SK-N-SH treated with all-trans-retinoic acid at 6 μM for 48 hours (cell line): ENCODE data around the gene S100A6.

ENCODE experiments used
- ATAC-seq: fragments of 200-7000 bp; cut with Tn5 transposase; 3 replicates; pipeline ENCODE4 v1.9.1; 2020; ENCODE audit warnings: mild to moderate bottlenecking, moderate library complexity
- ARNTL ChIP-seq: fragments of 450-650 bp; formaldehyde crosslinking; IDR thresholded peaks from 2 replicates; pipeline ENCODE4 v1.5.0; 2020; ENCODE audit warnings: low read depth, mild to moderate bottlenecking, moderate library complexity, borderline replicate concordance
- BACH2 ChIP-seq: fragments of 250-450 bp; sonication (Bioruptor Pico); IDR thresholded peaks from 2 replicates; pipeline ENCODE4 v1.9.0; 2021; ENCODE audit warnings: mild to moderate bottlenecking, borderline replicate concordance
- CREB5 ChIP-seq: fragments of 250-450 bp; sonication (Bioruptor Pico); IDR thresholded peaks from 2 replicates; pipeline ENCODE4 v1.5.1; 2020; ENCODE audit warnings: low read depth, mild to moderate bottlenecking, moderate library complexity
- CSDC2 ChIP-seq: fragments of 250-450 bp; sonication (Bioruptor Pico); IDR thresholded peaks from 2 replicates; pipeline ENCODE4 v1.5.0; 2020; ENCODE audit warnings: mild to moderate bottlenecking, moderate library complexity
- CSRNP3 ChIP-seq: fragments of 250-450 bp; sonication (Bioruptor Pico); IDR thresholded peaks from 2 replicates; pipeline ENCODE4 v1.5.1; 2021; ENCODE audit warnings: mild to moderate bottlenecking, moderate library complexity
- ESRRG ChIP-seq: fragments of 250-450 bp; sonication (Bioruptor Pico); IDR thresholded peaks from 2 replicates; pipeline ENCODE4 v1.6.1; 2021; ENCODE audit warnings: mild to moderate bottlenecking
- GLIS3 ChIP-seq: fragments of 250-450 bp; sonication (Bioruptor Pico); IDR thresholded peaks from 2 replicates; pipeline ENCODE4 v1.5.0; 2020; ENCODE audit warnings: mild to moderate bottlenecking, moderate library complexity
- ISL1 ChIP-seq: fragments of 250-450 bp; sonication (Bioruptor Pico); IDR thresholded peaks from 2 replicates; pipeline ENCODE4 v2.1.2; 2022; ENCODE audit warnings: mild to moderate bottlenecking, moderate library complexity
- OSR1 ChIP-seq: fragments of 250-450 bp; sonication (Bioruptor Pico); IDR thresholded peaks from 2 replicates; pipeline ENCODE4 v1.8.0; 2022; ENCODE audit warnings: moderate library complexity, mild to moderate bottlenecking, inconsistent platforms
- PATZ1 ChIP-seq: fragments of 250-450 bp; sonication (Bioruptor Pico); IDR thresholded peaks from 2 replicates; pipeline ENCODE4 v1.8.0; 2020; ENCODE audit warnings: mild to moderate bottlenecking, moderate library complexity, borderline replicate concordance
- POU6F1 ChIP-seq: fragments of 250-450 bp; sonication (Bioruptor Pico); IDR thresholded peaks from 2 replicates; pipeline ENCODE4 v1.8.0; 2021; ENCODE audit warnings: low read depth, mild to moderate bottlenecking, moderate library complexity, borderline replicate concordance
- PPARA ChIP-seq: fragments of 250-450 bp; sonication (Bioruptor Pico); IDR thresholded peaks from 2 replicates; pipeline ENCODE4 v1.5.0; 2020; ENCODE audit warnings: mild to moderate bottlenecking, borderline replicate concordance
- RARB ChIP-seq: fragments of 250-450 bp; sonication (Bioruptor Pico); IDR thresholded peaks from 2 replicates; pipeline ENCODE4 v1.8.0; 2021; ENCODE audit warnings: mild to moderate bottlenecking, moderate library complexity
- SNAI2 ChIP-seq: fragments of 250-450 bp; sonication (Bioruptor Pico); IDR thresholded peaks from 2 replicates; pipeline ENCODE4 v1.5.0; 2020; ENCODE audit warnings: mild to moderate bottlenecking, moderate library complexity
- TCF4 ChIP-seq: fragments of 250-450 bp; sonication (Bioruptor Pico); IDR thresholded peaks from 2 replicates; pipeline ENCODE4 v1.8.0; 2021; ENCODE audit warnings: mild to moderate bottlenecking, moderate library complexity, borderline replicate concordance
- TOX ChIP-seq: fragments of 250-450 bp; sonication (Bioruptor Pico); IDR thresholded peaks from 2 replicates; pipeline ENCODE4 v1.8.0; 2021; ENCODE audit warnings: mild to moderate bottlenecking, moderate library complexity, borderline replicate concordance
- TSHZ2 ChIP-seq: fragments of 250-450 bp; sonication (Bioruptor Pico); IDR thresholded peaks from 2 replicates; pipeline ENCODE4 v1.5.0; 2020; ENCODE audit warnings: mild to moderate bottlenecking, moderate library complexity
- ZC3H10 ChIP-seq: fragments of 250-450 bp; sonication (Bioruptor Pico); IDR thresholded peaks from 2 replicates; pipeline ENCODE4 v1.5.1; 2021; ENCODE audit warnings: mild to moderate bottlenecking, moderate library complexity
- ZFP3 ChIP-seq: fragments of 250-450 bp; sonication (Bioruptor Pico); IDR thresholded peaks from 2 replicates; pipeline ENCODE4 v1.5.0; 2020; ENCODE audit warnings: mild to moderate bottlenecking, moderate library complexity
- ZFP30 ChIP-seq: fragments of 450-650 bp; formaldehyde crosslinking; IDR thresholded peaks from 2 replicates; pipeline ENCODE4 v1.5.0; 2022; ENCODE audit warnings: mild to moderate bottlenecking, moderate library complexity
- ZNF565 ChIP-seq: fragments of 450-650 bp; formaldehyde crosslinking; conservative IDR thresholded peaks from 2 replicates; pipeline ENCODE4 v1.5.0; 2020; ENCODE audit warnings: low read depth, mild to moderate bottlenecking, moderate library complexity
- ZNF70 ChIP-seq: fragments of 450-650 bp; formaldehyde crosslinking; IDR thresholded peaks from 2 replicates; pipeline ENCODE4 v1.5.0; 2020; ENCODE audit warnings: mild to moderate bottlenecking, moderate library complexity
- ZNF8 ChIP-seq: fragments of 450-650 bp; formaldehyde crosslinking; IDR thresholded peaks from 2 replicates; pipeline ENCODE4 v1.5.0; 2020; ENCODE audit warnings: mild to moderate bottlenecking, moderate library complexity

The S100A6 gene

GRCh38 chr1:153560771-153561465 lies 25.1 kb upstream of the S100A6 start:
- TF ChIP-seq ESRRG (CRISPR knock-in tag) (no peak), CREB5 (CRISPR knock-in tag) (no peak), ZNF8 (no peak), ZFP3 (CRISPR knock-in tag) (no peak), ZC3H10 (CRISPR knock-in tag) (no peak), PATZ1 (CRISPR knock-in tag) (no peak), ZFP30 (CRISPR knock-in tag) (no peak), CSRNP3 (CRISPR knock-in tag) (no peak), BACH2 (CRISPR knock-in tag) (no peak), SNAI2 (CRISPR knock-in tag) (no peak), RARB (CRISPR knock-in tag) (no peak), GLIS3 (no peak), TCF4 (no peak), POU6F1 (CRISPR knock-in tag) (no peak), ZNF565 (CRISPR knock-in tag) (no peak), CSDC2 (CRISPR knock-in tag) (no peak), TOX (no peak), ISL1 (CRISPR knock-in tag) (no peak), ZNF70 (CRISPR knock-in tag) (no peak)
- no peak for ATAC-seq

- TF ChIP-seq PPARA (CRISPR knock-in tag) (no peak), BACH2 (CRISPR knock-in tag) (no peak)
- TF ChIP-seq, all 23 proteins: peak for 0
- no peak for ATAC-seq
These were observed 24.4 kb upstream of the S100A6 start for GRCh38 chr1:153560241-153560640.

GRCh38 chr1:153557877-153558276 lies 22.1 kb upstream of the S100A6 start:
- no peak for ATAC-seq
- TF ChIP-seq PATZ1 (CRISPR knock-in tag) (no peak), ZNF70 (CRISPR knock-in tag) (no peak), ISL1 (CRISPR knock-in tag) (no peak), RARB (CRISPR knock-in tag) (no peak), PPARA (CRISPR knock-in tag) (no peak), CSDC2 (CRISPR knock-in tag) (no peak), TCF4 (no peak), BACH2 (CRISPR knock-in tag) (no peak), OSR1 (CRISPR knock-in tag) (no peak), SNAI2 (CRISPR knock-in tag) (no peak), TSHZ2 (CRISPR knock-in tag) (no peak), CSRNP3 (CRISPR knock-in tag) (no peak), ARNTL (CRISPR knock-in tag) (no peak)
